GM19455 (cell line): ENCODE results near the gene RAB36.

Experiments used
- ATAC-seq: cut with Tn5 transposase; IDR thresholded peaks from one replicate; pipeline ENCODE4 v1.9.1; 2021; ENCODE audit not compliant: unreplicated experiment

The RAB36 gene

GRCh38 chr22:23203452-23204124, 58.3 kb downstream of the RAB36 start:
- no peak for ATAC-seq

- no peak for ATAC-seq
Observed at GRCh38 chr22:23204125-23204488, 58.8 kb downstream of the RAB36 start.

GRCh38 chr22:23204541-23205157, 59.4 kb downstream of the RAB36 start:
- no peak for ATAC-seq

GRCh38 chr22:23205339-23206049, 60.2 kb downstream of the RAB36 start:
- no peak for ATAC-seq

GRCh38 chr22:23206915-23207314, 61.6 kb downstream of the RAB36 start:
- no peak for ATAC-seq

- ATAC-seq = no peak
Observed at GRCh38 chr22:23207729-23208393, 62.6 kb downstream of the RAB36 start.

- no peak for ATAC-seq
Observed at GRCh38 chr22:23210428-23211170, 65.3 kb downstream of the RAB36 start.

GRCh38 chr22:23211622-23212021, 66.3 kb downstream of the RAB36 start:
- ATAC-seq = no peak

GRCh38 chr22:23212061-23213021, 67.1 kb downstream of the RAB36 start:
- ATAC-seq = no peak

- no peak for ATAC-seq
Observed at GRCh38 chr22:23213022-23213555, 67.8 kb downstream of the RAB36 start.

GRCh38 chr22:23213581-23214334, 68.5 kb downstream of the RAB36 start:
- no peak for ATAC-seq
